Activated T-helper 2 cell treated with anti-CD3 and anti-CD28 coated beads, Interferon-gamma antibody, Interleukin-2, Interleukin-4, amounts not matched to agents 10 μg/mL and 5 μg/mL and 100 μg/mL, durations not matched to agents 14 hours and 24 hours and 36 hours (primary cell): Measurements from ENCODE around the gene DNAJC30. TPM values are rescaled to one million over a fixed set of nuclear protein-coding genes. Genes with fewer than 3 reads are reported as not detected.

Source experiments
- DNase-seq: peaks from one replicate; pipeline ENCODE4 v3.0.0; 2021; ENCODE audit warnings: low spot score
- H3K27ac Mint-ChIP-seq: one replicate; pipeline ENCODE4 v1.8.0; 2021; ENCODE audit warnings: mixed read lengths
- H3K27me3 Mint-ChIP-seq: one replicate; pipeline ENCODE4 v1.8.0; 2021; ENCODE audit warnings: low read depth, mixed read lengths
- H3K36me3 Mint-ChIP-seq: one replicate; pipeline ENCODE4 v1.8.0; 2021; ENCODE audit warnings: low read depth, mixed read lengths
- H3K4me1 Mint-ChIP-seq: one replicate; pipeline ENCODE4 v1.8.0; 2021; ENCODE audit warnings: low read depth, mixed read lengths
- H3K4me3 Mint-ChIP-seq: one replicate; pipeline ENCODE4 v1.8.0; 2021; ENCODE audit warnings: low read depth, mild to moderate bottlenecking, moderate library complexity, mixed read lengths
- H3K9me3 Mint-ChIP-seq: one replicate; pipeline ENCODE4 v1.8.0; 2021; ENCODE audit warnings: mixed read lengths
- intact Hi-C: fragments of 100-400 bp; cut with micrococcal nuclease; formaldehyde crosslinking; loops from one replicate; pipeline ENCODE4 v1.15.1; 2023
- total RNA-seq: library from RNA; stranded (reverse); gene quantifications from 2 replicates; pipeline ENCODE4 v1.2.3, GENCODE V29; 2022

Gene DNAJC30
- total RNA-seq, 1 donor from 2014 or later: 9.2 TPM

- no peaks in the 10 kb centered on the region for H3K36me3 Mint-ChIP-seq
- no peak overlapping the region for H3K4me3 Mint-ChIP-seq
- peaks cover 14% of the 10 kb centered on the region for H3K27me3 Mint-ChIP-seq
- DNase-seq: no peak
- H3K27ac Mint-ChIP-seq: no peak overlapping the region
- intact Hi-C loops: no loop called here
- peaks cover 3% of the 10 kb centered on the region for H3K4me1 Mint-ChIP-seq
- no peaks in the 10 kb centered on the region for H3K9me3 Mint-ChIP-seq
Measured at GRCh38 chr7:73633323-73633722, 49.9 kb downstream of the DNAJC30 start.

GRCh38 chr7:73631558-73631957 lies 51.7 kb downstream of the DNAJC30 start:
- intact Hi-C loops: no loop called here
- no peak overlapping the region for H3K27ac Mint-ChIP-seq
- peaks cover 3% of the 10 kb centered on the region for H3K4me1 Mint-ChIP-seq
- H3K9me3 Mint-ChIP-seq: no peaks in the 10 kb centered on the region
- H3K27me3 Mint-ChIP-seq: peaks cover 29% of the 10 kb centered on the region
- DNase-seq: no peak
- H3K36me3 Mint-ChIP-seq: no peaks in the 10 kb centered on the region
- H3K4me3 Mint-ChIP-seq: no peak overlapping the region

Other genes with a start within 250 kb of the DNAJC30 start
- gene FZD9, start 249.7 kb downstream of the DNAJC30 start, total RNA-seq: 0.30 and 0.51 TPM in 2 replicates
- 99.6 and 101 TPM in 2 replicates for gene BAZ1B, start 161.2 kb downstream of the DNAJC30 start, total RNA-seq
- 68.6 and 74.5 TPM in 2 replicates for gene BCL7B, start 125.8 kb downstream of the DNAJC30 start, total RNA-seq
- 43.3 and 43.9 TPM in 2 replicates for gene TBL2, start 104.9 kb downstream of the DNAJC30 start, total RNA-seq
- not detected in 2 replicates for gene MLXIPL, start 58.9 kb downstream of the DNAJC30 start, total RNA-seq
- 0.30 and 0.34 TPM in 2 replicates for gene VPS37D, start 15.6 kb downstream of the DNAJC30 start, total RNA-seq
- 96.0 and 109 TPM in 2 replicates for gene BUD23, start 144 bp upstream of the DNAJC30 start, total RNA-seq
- 17.2 and 17.6 TPM in 2 replicates for gene STX1A, start 36.2 kb upstream of the DNAJC30 start, total RNA-seq
- 17.3 and 18.2 TPM in 2 replicates for gene ABHD11, start 55.3 kb upstream of the DNAJC30 start, total RNA-seq
- not detected in 2 replicates for gene CLDN3, start 86.8 kb upstream of the DNAJC30 start, total RNA-seq
- gene CLDN4, start 147.5 kb upstream of the DNAJC30 start, total RNA-seq: not detected in 2 replicates
- gene METTL27, start 159.1 kb upstream of the DNAJC30 start, total RNA-seq: 0.90 and 0.94 TPM in 2 replicates
- gene TMEM270, start 177.7 kb upstream of the DNAJC30 start, total RNA-seq: not detected in 2 replicates